ENCODE data around the gene ASB15. TPM values are rescaled to one million over a fixed set of nuclear protein-coding genes. Genes with fewer than 3 reads are reported as not detected.

Gene ASB15
- total and polyA plus RNA-seq, 2 of the 8 experiments (the other 6 are each of a cell fraction or from before 2014, with no cell fraction given), result not detected

DNA sequence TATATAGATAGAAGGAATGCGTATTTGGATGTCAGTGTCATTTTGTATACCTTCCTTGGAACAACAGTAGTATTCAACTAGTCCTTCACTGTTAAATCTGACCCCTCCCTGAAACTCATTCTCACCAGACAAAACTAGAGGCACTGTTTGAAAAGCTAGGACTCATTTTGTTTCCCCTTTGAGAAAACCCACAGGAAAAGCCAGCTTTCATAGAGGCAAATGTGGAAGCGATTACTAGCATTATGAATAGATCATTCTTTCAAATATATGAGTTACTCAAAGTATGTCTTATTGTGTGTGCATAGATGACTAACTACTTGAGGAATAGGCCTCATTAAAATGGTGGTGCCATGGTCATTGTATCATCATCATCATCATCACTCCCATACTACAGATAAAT lies 1.9 kb upstream of the ASB15 start:
- CTCF ChIA-PET (ENCODE audit: partially characterized antibody), result interaction anchor here (0.6 to 1.0 kb wide), 3 partner anchors 13 to 272 kb away, joined by 3 to 5 read pairs (median 3); no protein-coding TSS in a partner anchor
- no peak for TF ChIP-seq MAFK (IDR thresholded peaks at IDR 0.05; ENCODE audit: low read depth, low read length)
- no peak for TF ChIP-seq SIX5 (IDR thresholded peaks at IDR 0.05; ENCODE audit: low read depth, low read length)
- TF ChIP-seq FOSL1 (IDR thresholded peaks at IDR 0.05; ENCODE audit: insufficient read depth, low read depth, low read length), result no peak
- no peak for TF ChIP-seq RAD21 (IDR thresholded peaks at IDR 0.05 in 1 of 2, conservative IDR thresholded peaks at IDR 0.05 in 1 of 2; ENCODE audit: low read depth in 2 of 2, low read length in 2 of 2)
- TF ChIP-seq ASH2L (IDR thresholded peaks at IDR 0.05; ENCODE audit: low read length), result no peak
- no peak for TF ChIP-seq POLR2A (IDR thresholded peaks at IDR 0.05; ENCODE audit: control extremely low read depth in 1 of 2, low read depth in 2 of 2, low read length in 2 of 2)
- TF ChIP-seq, protein P1, sequence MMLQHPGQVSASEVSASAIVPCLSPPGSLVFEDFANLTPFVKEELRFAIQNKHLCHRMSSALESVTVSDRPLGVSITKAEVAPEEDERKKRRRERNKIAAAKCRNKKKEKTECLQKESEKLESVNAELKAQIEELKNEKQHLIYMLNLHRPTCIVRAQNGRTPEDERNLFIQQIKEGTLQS (IDR thresholded peaks at IDR 0.05; ENCODE audit: insufficient read depth, low read depth, low read length), result no peak
- no peak for TF ChIP-seq PHF8 (conservative IDR thresholded peaks at IDR 0.05; ENCODE audit: low read depth, low read length)
- TF ChIP-seq YY1 (IDR thresholded peaks at IDR 0.05; ENCODE audit: low read depth, low read length), result no peak
- TF ChIP-seq, protein P2, sequence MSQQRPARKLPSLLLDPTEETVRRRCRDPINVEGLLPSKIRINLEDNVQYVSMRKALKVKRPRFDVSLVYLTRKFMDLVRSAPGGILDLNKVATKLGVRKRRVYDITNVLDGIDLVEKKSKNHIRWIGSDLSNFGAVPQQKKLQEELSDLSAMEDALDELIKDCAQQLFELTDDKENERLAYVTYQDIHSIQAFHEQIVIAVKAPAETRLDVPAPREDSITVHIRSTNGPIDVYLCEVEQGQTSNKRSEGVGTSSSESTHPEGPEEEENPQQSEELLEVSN (IDR thresholded peaks at IDR 0.05), result no peak
- no peak for TF ChIP-seq POU5F1 (IDR thresholded peaks at IDR 0.05; ENCODE audit: low read depth, low read length)
- no peak for TF ChIP-seq EZH2 (IDR thresholded peaks at IDR 0.05; ENCODE audit: low read depth, low read length, severe bottlenecking)
- TF ChIP-seq EP300 (IDR thresholded peaks at IDR 0.05; ENCODE audit: borderline replicate concordance in 1 of 2, low read depth in 2 of 2, low read length in 2 of 2), result no peak

More for the DNA sequence above, 1.9 kb upstream of the ASB15 start:
- no peak overlapping the region for H2BK120ac ChIP-seq (replicated peaks; ENCODE audit: low read depth, low read length)
- H3K56ac ChIP-seq (replicated peaks; ENCODE audit: insufficient read length, low read depth, low read length), result no peak overlapping the region
- H4K5ac ChIP-seq (ENCODE audit: insufficient read length, low read depth, low read length), result no peak overlapping the region
- H3K36me3 ChIP-seq (ENCODE audit: control insufficient read depth in 2 of 4, insufficient read depth in 4 of 4, low read length in 3 of 4), result no peaks in the 10 kb centered on the region
- H2AK5ac ChIP-seq (ENCODE audit: low read depth, low read length), result no peak overlapping the region
- no peak overlapping the region for H3K4ac ChIP-seq (replicated peaks; ENCODE audit: insufficient read length, low read depth, low read length)
- H3K79me2 ChIP-seq (ENCODE audit: control insufficient read depth in 1 of 2, insufficient read depth in 2 of 2, low read length in 2 of 2), result no peaks in the 10 kb centered on the region
- H2AFZ ChIP-seq (ENCODE audit: low read length), result no peak overlapping the region
- no peaks in the 10 kb centered on the region for H4K20me1 ChIP-seq (replicated peaks in 1 of 2; ENCODE audit: control insufficient read depth in 1 of 2, insufficient read depth in 2 of 2, low read length in 2 of 2)
- peaks cover 2 to 5% (median 3%) of the 10 kb centered on the region in 4 experiments for H3K4me1 ChIP-seq (replicated peaks in 1 of 4; ENCODE audit: control insufficient read depth in 3 of 4, insufficient read depth in 4 of 4, low read length in 3 of 4)
- no peak overlapping the region for H2BK12ac ChIP-seq (ENCODE audit: low read depth, low read length)
- no peak overlapping the region for H3K9ac ChIP-seq (replicated peaks in 1 of 4; ENCODE audit: extremely low read depth in 1 of 4, low read depth in 3 of 4, low read length in 3 of 4)
- no peak overlapping the region for H3K14ac ChIP-seq (ENCODE audit: insufficient read length)
- H3K18ac ChIP-seq (ENCODE audit: extremely low read depth, low read length), result no peak overlapping the region
- DNase-seq (ENCODE audit: low read depth in 1 of 2, low spot score in 2 of 2) (no peak), FAIRE-seq (no peak)
- 87% methylated on average over 2 of the region's 2 CpGs; no CpG with 5 or more reads in 1 of the 2 experiments for WGBS, 2 experiments (ENCODE audit: extremely low coverage in 1 of 2, insufficient coverage in 1 of 2, insufficient read length in 1 of 2, insufficient replicate concordance in 2 of 2, low coverage in 1 of 2, low lambda C conversion rate in 2 of 2, missing lambda C conversion rate in 1 of 2)
- H3K27me3 ChIP-seq (replicated peaks in 1 of 4; ENCODE audit: control insufficient read depth in 3 of 4, extremely low read depth in 1 of 4, insufficient read depth in 3 of 4, low read length in 3 of 4), result no peaks in the 10 kb centered on the region
- H4K91ac ChIP-seq (replicated peaks; ENCODE audit: insufficient read length, low read length), result no peak overlapping the region
- POLR2A ChIA-PET (ENCODE audit: partially characterized antibody), result no interaction called here
- H3K9me3 ChIP-seq (ENCODE audit: insufficient read depth in 2 of 2, low read depth in 1 of 2, low read length in 1 of 2), result no peaks in the 10 kb centered on the region
- no peak overlapping the region for H2BK5ac ChIP-seq (ENCODE audit: low read depth, low read length)
- no peak overlapping the region for H3K4me3 ChIP-seq (ENCODE audit: extremely low read depth in 1 of 4, insufficient read depth in 2 of 4, low read depth in 3 of 4, low read length in 4 of 4)
- H3K79me1 ChIP-seq (ENCODE audit: low read depth, low read length), result no peaks in the 10 kb centered on the region
- no peak overlapping the region for H3K4me2 ChIP-seq (ENCODE audit: insufficient read depth in 1 of 2, low read depth in 2 of 2, low read length in 2 of 2)
- H4K8ac ChIP-seq (ENCODE audit: extremely low read depth, insufficient read depth, low read length), result no peak overlapping the region
- no peaks in the 10 kb centered on the region; the same call in 1 of the 2 replicates for H3K23me2 ChIP-seq (ENCODE audit: low read depth, low read length)
- H2BK20ac ChIP-seq (ENCODE audit: low read length), result no peak overlapping the region
- H3K23ac ChIP-seq (ENCODE audit: insufficient read length), result no peak overlapping the region
- no peak overlapping the region for H2BK15ac ChIP-seq (ENCODE audit: low read length)
- no peak overlapping the region for H3K27ac ChIP-seq (ENCODE audit: low read depth, low read length)
